Mammary epithelial cell (primary cell): ENCODE measurements around the gene ARID1B.

Source experiments
- EZH2 ChIP-seq: IDR thresholded peaks from 2 replicates; pipeline ENCODE4 v1.6.1; 2012; ENCODE audit warnings: low read length, inconsistent platforms, borderline replicate concordance
- TF ChIP-seq, protein P1 (sequence below), 2 donors: IDR thresholded peaks in 1 of 2; conservative IDR thresholded peaks in 1 of 2; 2 replicates each; pipeline ENCODE4 v1.5.1; 2011 to 2012; ENCODE audit warnings: inconsistent platforms in 2 of 2, low read length in 2 of 2, mild to moderate bottlenecking in 2 of 2, control low read depth in 1 of 2, low read depth in 1 of 2; ENCODE audit not compliant: insufficient read depth in 1 of 2; ENCODE audit errors: extremely low read depth in 1 of 2

GRCh38 chr6:156752666-156753301 is 24.4 kb upstream of the ARID1B start:
- TF ChIP-seq, protein P1, sequence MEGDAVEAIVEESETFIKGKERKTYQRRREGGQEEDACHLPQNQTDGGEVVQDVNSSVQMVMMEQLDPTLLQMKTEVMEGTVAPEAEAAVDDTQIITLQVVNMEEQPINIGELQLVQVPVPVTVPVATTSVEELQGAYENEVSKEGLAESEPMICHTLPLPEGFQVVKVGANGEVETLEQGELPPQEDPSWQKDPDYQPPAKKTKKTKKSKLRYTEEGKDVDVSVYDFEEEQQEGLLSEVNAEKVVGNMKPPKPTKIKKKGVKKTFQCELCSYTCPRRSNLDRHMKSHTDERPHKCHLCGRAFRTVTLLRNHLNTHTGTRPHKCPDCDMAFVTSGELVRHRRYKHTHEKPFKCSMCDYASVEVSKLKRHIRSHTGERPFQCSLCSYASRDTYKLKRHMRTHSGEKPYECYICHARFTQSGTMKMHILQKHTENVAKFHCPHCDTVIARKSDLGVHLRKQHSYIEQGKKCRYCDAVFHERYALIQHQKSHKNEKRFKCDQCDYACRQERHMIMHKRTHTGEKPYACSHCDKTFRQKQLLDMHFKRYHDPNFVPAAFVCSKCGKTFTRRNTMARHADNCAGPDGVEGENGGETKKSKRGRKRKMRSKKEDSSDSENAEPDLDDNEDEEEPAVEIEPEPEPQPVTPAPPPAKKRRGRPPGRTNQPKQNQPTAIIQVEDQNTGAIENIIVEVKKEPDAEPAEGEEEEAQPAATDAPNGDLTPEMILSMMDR (conservative IDR thresholded peaks at IDR 0.05 in 1 of 2, IDR thresholded peaks at IDR 0.05 in 1 of 2; ENCODE audit: extremely low read depth in 1 of 2, insufficient read depth in 1 of 2, low read depth in 1 of 2, low read length in 2 of 2) = peak; percentile 15 to 47
- TF ChIP-seq EZH2 = no peak
